ENCODE data around the gene PDE6G. TPM values are rescaled to one million over a fixed set of nuclear protein-coding genes. Genes with fewer than 3 reads are reported as not detected.

The PDE6G gene
- total and polyA plus RNA-seq, 2 of the 4 experiments (the other 2 are of a cell fraction), result 2.7 TPM; not detected in 1

GRCh38 chr17:81695211-81695610, 38.9 kb upstream of the PDE6G start:
- Histone ChIP-seq H3K4me2 (ENCODE audit: low read depth, low read length) (no peak overlapping the region), H4K5ac (ENCODE audit: low read depth, low read length) (no peak overlapping the region), H3K56ac (ENCODE audit: extremely low read depth, insufficient read depth, low read length) (no peak overlapping the region), H3K27ac (ENCODE audit: insufficient read depth, low read length) (no peak overlapping the region), H2BK5ac (ENCODE audit: low read depth, low read length, poor library complexity, severe bottlenecking) (no peak overlapping the region), H4K20me1 (ENCODE audit: insufficient read depth, low read length) (peaks cover 68% of the 10 kb centered on the region), H3K79me1 (ENCODE audit: low read depth in 1 of 2, low read length in 2 of 2) (peaks cover 10 to 43% of the 10 kb centered on the region in 2 experiments; a peak in 3 of 4 replicates), H2BK20ac (ENCODE audit: low read depth, low read length) (no peak overlapping the region), H3K9ac (ENCODE audit: low read depth, low read length) (no peak overlapping the region), H3K36me3 (ENCODE audit: control insufficient read depth, insufficient read depth, low read length) (peaks cover 80% of the 10 kb centered on the region), H3K4ac (ENCODE audit: low read depth, low read length) (no peak overlapping the region), H2AFZ (replicated peaks; ENCODE audit: low read length, poor library complexity) (no peak overlapping the region), H3K23ac (ENCODE audit: low read depth, low read length) (no peak overlapping the region), H3K4me1 (ENCODE audit: control insufficient read depth, insufficient read depth, low read length) (no peaks in the 10 kb centered on the region), H2AK5ac (ENCODE audit: low read depth, low read length) (no peak overlapping the region), H3K4me3 (ENCODE audit: insufficient read depth, low read depth, low read length) (no peak overlapping the region), H3K9me3 (ENCODE audit: control insufficient read depth, insufficient read depth, low read length) (no peaks in the 10 kb centered on the region), H4K91ac (ENCODE audit: insufficient read depth, low read depth, low read length) (no peak overlapping the region), H2BK120ac (ENCODE audit: low read depth, low read length) (no peak overlapping the region), H3K14ac (replicated peaks; ENCODE audit: low read depth, low read length) (no peak overlapping the region), H3K18ac (ENCODE audit: low read depth, low read length) (no peak overlapping the region), H2BK15ac (ENCODE audit: low read depth, low read length) (no peak overlapping the region), H3K9me1 (ENCODE audit: insufficient read depth, low read length) (no peaks in the 10 kb centered on the region), H3K27me3 (ENCODE audit: control insufficient read depth, insufficient read depth, low read length) (no peaks in the 10 kb centered on the region), H4K8ac (ENCODE audit: low read depth in 2 of 2, low read length in 2 of 2) (no peak overlapping the region), H2AK9ac (replicated peaks; ENCODE audit: low read depth, low read length, poor library complexity) (no peak overlapping the region)
- CTCF ChIA-PET, result no interaction called here
- TF ChIP-seq CTCF (conservative IDR thresholded peaks at IDR 0.05; ENCODE audit: low read depth, low read length) (no peak), CHD1 (IDR thresholded peaks at IDR 0.05; ENCODE audit: low read depth, low read length) (no peak), USF2 (IDR thresholded peaks at IDR 0.05; ENCODE audit: low read depth, low read length) (no peak), RCOR1 (IDR thresholded peaks at IDR 0.05; ENCODE audit: insufficient replicate concordance, low read length) (no peak), FOS (IDR thresholded peaks at IDR 0.05; ENCODE audit: low read depth, low read length) (no peak), CEBPB (IDR thresholded peaks at IDR 0.05; ENCODE audit: low read depth, low read length) (no peak), MAZ (IDR thresholded peaks at IDR 0.05; ENCODE audit: borderline replicate concordance, low read depth, low read length) (no peak), ELK1 (IDR thresholded peaks at IDR 0.05; ENCODE audit: borderline replicate concordance, low read depth, low read length) (no peak), RAD21 (IDR thresholded peaks at IDR 0.05; ENCODE audit: low read length) (no peak), NFE2L2 (IDR thresholded peaks at IDR 0.05; ENCODE audit: low read depth, low read length) (no peak), RFX5 (IDR thresholded peaks at IDR 0.05; ENCODE audit: low read depth, low read length) (no peak)
- no peak for ATAC-seq (ENCODE audit: low read depth)
- in situ Hi-C loops (cut with MboI; ENCODE audit: low sequenced_read_pairs), result no loop called here
- dilution Hi-C loops (cut with HindIII; ENCODE audit: low sequenced_read_pairs, unreplicated experiment), result no loop called here
- POLR2A ChIA-PET (ENCODE audit: unreplicated experiment), result no interaction called here
- intact Hi-C loops (cut with micrococcal nuclease), result no loop called here
- DNase-seq, result no peak
- WGBS, 2 experiments (ENCODE audit: extremely low coverage in 2 of 2, insufficient read length in 1 of 2), result 83% methylated on average over 5 of the region's 6 CpGs; no CpG with 5 or more reads in 1 of the 2 experiments
- no TSS peak for BruUV-seq (replicated peaks)
